ENCODE measurements around the gene UAP1.
"Not testable (repeated sequence)": the region's sequence is repeated elsewhere in the genome, so short reads cannot be mapped to it uniquely, and the experiment has no call there.

Gene UAP1

DNA sequence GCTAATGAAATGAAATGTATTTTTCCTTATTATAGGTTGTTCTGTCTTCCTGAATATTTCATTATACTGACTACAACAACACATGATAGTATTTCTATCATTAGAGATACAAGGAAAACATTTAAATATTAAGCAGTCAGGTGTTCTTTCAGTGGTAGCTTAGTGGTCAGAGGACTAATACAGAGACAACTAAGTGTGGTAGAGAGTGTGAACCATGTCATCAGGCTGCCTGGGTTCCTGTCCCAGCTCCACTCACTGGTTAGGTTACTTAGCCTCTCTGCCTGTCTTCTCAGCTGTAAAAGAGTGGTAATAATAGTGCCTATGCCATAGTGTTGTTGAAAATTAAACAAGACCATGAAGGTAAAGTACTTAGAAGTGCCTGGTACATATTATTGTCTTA is 3.9 kb downstream of the UAP1 start:
- DNase-seq (ENCODE audit: low read depth) = no peak

DNA sequence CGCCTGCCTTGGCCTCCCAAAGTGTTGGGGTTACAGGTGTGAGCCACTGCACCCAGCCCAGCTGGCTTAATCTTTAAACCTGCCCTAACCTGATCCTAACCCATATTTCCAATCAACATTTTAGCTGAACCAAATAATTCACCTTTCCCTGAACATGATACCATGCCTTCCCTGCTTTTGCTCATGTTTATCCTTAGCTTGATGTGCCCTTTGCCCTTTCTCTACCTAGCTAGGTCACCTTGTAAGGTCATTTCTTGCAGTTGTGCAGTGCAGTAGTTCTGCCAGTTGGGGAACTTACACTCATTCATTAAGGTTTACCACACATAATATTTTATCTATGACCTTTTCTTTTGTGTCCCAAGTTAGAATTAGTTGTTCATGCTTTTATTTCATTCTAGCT is 5.3 kb downstream of the UAP1 start:
- no peak for DNase-seq (ENCODE audit: low read depth)

DNA sequence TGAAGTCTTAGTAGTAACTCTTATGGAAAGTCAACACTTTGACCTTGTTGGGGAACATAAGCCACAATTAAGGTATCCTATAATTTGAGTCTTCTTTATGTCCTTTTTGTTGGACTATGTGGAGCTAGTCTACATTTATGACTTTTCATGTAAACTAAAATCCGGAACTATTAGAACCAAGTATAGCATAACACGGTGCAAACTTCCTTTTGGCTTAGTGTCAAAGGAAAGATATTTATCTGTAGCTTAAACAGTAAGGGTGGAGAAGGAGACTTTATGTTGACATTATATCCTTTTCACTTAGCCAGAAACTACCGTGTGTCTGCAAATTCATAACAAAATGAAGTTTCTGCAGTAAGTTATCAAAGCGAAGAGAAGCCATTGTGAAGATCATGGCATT is 7.3 kb downstream of the UAP1 start:
- no peak for DNase-seq (ENCODE audit: low read depth)

- no peak for DNase-seq (ENCODE audit: low read depth)
These were observed 9.2 kb downstream of the UAP1 start for GRCh38 chr1:162570718-162571117.

DNA sequence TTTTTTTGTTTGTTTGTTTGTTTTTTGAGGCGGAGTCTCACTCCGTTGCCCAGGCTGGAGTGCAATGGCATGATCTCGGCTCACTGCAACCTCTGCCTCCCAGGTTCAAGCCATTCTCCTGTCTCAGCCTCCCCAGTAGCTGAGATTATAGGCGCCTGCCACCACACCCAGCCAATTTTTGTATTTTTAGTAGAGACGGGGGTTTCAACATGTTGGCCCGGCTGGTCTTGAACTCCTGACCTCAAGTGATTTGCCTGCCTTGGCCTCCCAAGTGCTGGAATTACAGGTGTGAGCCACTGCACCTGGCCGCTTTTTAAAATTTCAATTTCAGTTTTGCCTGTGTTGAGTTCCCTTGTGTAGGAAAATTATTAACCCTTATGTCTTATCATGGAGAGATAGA is 9.6 kb downstream of the UAP1 start:
- not testable (repeated sequence) for DNase-seq (ENCODE audit: low read depth)

- no peak for DNase-seq (ENCODE audit: low read depth)
These were observed 10.2 kb downstream of the UAP1 start for GRCh38 chr1:162571696-162572095.

GRCh38 chr1:162573136-162573535 is 11.6 kb downstream of the UAP1 start:
- no peak for DNase-seq (ENCODE audit: low read depth)

DNA sequence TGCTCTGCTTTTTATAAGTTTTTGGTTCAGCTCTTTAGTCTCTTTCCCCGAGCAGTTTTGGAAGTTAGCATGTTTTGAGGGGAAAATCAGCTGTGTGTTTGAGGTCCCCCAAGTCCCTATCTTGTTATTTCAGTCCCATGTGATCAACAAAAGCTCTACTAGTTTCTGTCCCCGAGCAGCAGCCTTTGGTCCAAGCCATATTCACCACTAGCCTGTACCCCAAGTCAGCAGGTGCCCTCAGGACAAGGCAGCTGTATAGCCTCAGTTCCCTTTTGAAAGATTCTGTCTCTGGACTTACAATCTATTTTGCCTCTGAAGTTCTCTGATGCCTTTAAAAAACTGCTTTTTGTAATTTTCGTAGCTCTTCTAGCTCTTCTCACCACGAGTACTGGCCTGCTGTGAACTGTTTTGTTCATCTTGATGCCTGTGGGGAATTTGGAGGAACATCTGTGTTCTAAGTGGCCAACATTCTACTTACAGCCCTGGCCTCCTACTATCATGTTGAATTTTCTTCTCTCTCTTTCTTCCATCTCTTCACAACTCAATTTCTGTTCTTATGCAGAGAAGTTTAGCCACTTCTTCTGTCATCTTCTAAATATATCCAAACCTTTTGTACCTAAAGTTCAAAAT is 16.7 kb downstream of the UAP1 start:
- no peak for DNase-seq (ENCODE audit: low read depth)

DNA sequence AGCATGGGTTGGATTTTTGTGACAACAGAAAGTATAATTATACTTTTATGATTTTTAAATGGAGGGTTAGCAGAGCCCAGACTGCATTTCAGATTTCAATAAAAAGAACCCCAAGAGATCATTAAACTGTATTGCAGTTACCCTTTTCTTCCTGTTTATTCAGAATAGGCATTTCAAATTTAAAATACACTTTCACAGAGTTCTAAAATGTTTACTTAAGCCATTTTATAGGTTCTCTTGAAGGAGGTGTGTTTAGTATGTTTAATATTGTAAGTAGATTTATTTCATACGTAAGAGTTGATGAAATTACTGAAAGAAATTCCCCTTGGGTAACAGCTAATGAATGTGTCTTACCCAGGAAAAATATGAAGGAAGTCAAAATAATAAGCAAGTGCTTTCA is 17.4 kb downstream of the UAP1 start:
- no peak for DNase-seq (ENCODE audit: low read depth)

GRCh38 chr1:162580308-162580707 is 18.8 kb downstream of the UAP1 start:
- DNase-seq (ENCODE audit: low read depth) = no peak

- DNase-seq (ENCODE audit: low read depth) = not testable (repeated sequence)
These were observed 21.4 kb downstream of the UAP1 start for GRCh38 chr1:162582901-162583300.

- DNase-seq (ENCODE audit: low read depth) = not testable (repeated sequence)
These were observed 23.6 kb downstream of the UAP1 start for GRCh38 chr1:162585101-162585500.

GRCh38 chr1:162587347-162587746 is 25.8 kb downstream of the UAP1 start:
- DNase-seq (ENCODE audit: low read depth) = no peak

GRCh38 chr1:162587761-162588260 is 26.3 kb downstream of the UAP1 start:
- DNase-seq (ENCODE audit: low read depth) = no peak

GRCh38 chr1:162590101-162590500 is 28.6 kb downstream of the UAP1 start:
- no peak for DNase-seq (ENCODE audit: low read depth)

- no peak for DNase-seq (ENCODE audit: low read depth)
These were observed 29.2 kb downstream of the UAP1 start for GRCh38 chr1:162590686-162591085.

GRCh38 chr1:162596514-162597170 is 35.1 kb downstream of the UAP1 start:
- DNase-seq (ENCODE audit: low read depth) = no peak

GRCh38 chr1:162599451-162599850 is 37.9 kb downstream of the UAP1 start:
- no peak for DNase-seq (ENCODE audit: low read depth)

- not testable (repeated sequence) for DNase-seq (ENCODE audit: low read depth)
These were observed 41.6 kb downstream of the UAP1 start for GRCh38 chr1:162603117-162603516.

DNA sequence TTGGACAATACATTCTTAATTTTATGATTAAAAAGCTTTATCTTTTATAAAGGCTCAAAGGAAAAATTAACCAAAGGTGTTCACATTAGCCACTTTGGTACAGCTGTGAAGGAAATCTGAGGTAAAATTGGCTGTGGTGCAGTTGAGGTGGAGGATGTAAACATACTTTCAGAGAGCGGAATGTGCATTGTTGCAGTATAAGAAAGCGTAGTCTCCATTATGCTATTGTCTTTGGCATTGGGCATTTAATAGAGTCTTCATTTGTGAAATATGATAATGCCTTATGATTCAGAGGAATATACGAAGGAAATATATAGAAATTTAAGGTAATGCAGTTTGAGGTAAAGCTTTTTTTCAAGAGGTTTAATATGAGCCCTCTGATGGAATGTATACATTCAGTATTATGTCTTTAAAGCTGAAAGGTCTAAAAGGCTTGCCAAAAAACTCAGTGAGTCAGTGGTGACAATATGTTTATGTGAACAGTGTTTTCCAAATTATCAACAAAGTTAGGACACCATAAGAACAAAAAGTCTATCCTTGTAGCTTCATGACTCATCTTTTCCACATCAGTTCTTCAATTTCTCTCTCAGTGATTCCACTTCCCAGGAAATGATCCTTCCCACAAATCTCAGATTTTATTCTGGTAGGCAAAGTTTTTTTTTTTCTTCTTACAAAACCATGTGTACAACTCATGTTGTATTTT is 43.9 kb downstream of the UAP1 start:
- peak; percentile 97 for DNase-seq (ENCODE audit: low read depth)

DNA sequence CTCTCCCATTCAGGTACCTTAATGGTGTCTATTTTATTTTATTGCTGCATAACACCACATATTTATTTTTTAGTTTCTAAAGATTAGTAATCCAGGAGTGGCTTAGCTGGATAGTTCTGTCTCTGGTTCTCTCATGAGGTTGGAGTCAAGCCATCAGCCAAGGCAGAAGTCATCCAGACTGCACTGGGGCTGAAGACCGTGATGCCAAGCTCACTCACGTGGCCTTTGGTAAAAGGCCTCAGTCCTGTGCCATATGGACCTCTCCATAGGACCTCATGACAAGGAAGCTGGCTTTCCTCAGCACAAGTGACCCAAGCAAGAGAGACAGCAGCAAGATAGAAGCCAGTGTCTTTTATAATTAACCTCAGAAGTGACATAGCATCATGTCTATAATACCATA is 47.8 kb downstream of the UAP1 start:
- no peak for DNase-seq (ENCODE audit: low read depth)

- DNase-seq (ENCODE audit: low read depth) = peak; percentile 65
These were observed 51.3 kb downstream of the UAP1 start for GRCh38 chr1:162612606-162613400.

Data from iris pigment epithelial cell (primary cell).